Endothelial cell of umbilical vein (primary cell): ENCODE data around the gene COL5A1. TPM values are rescaled to one million over a fixed set of nuclear protein-coding genes. Genes with fewer than 3 reads are reported as not detected.

ENCODE experiments used
- BruUV-seq: library from RNA; stranded (reverse); fragments of 400-500 nt; replicated peaks from 2 replicates; lab custom pipeline; 2021; lab: Mats Ljungman, UMichigan
- CTCF ChIA-PET: fragments of 300-600, 350-600 bp; sonication (Branson Sonifier 250); formaldehyde crosslinking; loops from one replicate; lab custom pipeline; 2021; ENCODE audit warnings: antibody characterized with exemption, inconsistent platforms; lab: Charles Lee
- POLR2A ChIA-PET: fragments of 300-600, 350-600 bp; sonication (Branson Sonifier 250); formaldehyde crosslinking; loops from one replicate; lab custom pipeline; 2021; ENCODE audit warnings: antibody characterized with exemption, inconsistent platforms; lab: Charles Lee
- DNase-seq: peaks from one replicate; pipeline ENCODE4 v3.0.0-alpha.2; 2011; ENCODE audit warnings: low read depth, low spot score
- FAIRE-seq: peaks from 2 replicates; lab custom pipeline; 2011; peaks lifted over from hg19 to GRCh38; lab: Jason Lieb, UNC
- H2AFZ ChIP-seq: 2 replicates; pipeline ENCODE4 v1.6.0; 2012; ENCODE audit warnings: low read depth, low read length, control low read depth, inconsistent platforms
- H3K27ac ChIP-seq: 2 replicates; pipeline ENCODE4 v1.5.1; 2011; ENCODE audit warnings: low read depth, mild to moderate bottlenecking, control low read depth, low read length, moderate library complexity; ENCODE audit not compliant: insufficient read depth
- H3K27me3 ChIP-seq, 2 experiments: 2 replicates each; pipeline versions ENCODE4 v1.6.0 to v1.6.1; 2011; ENCODE audit warnings: low read length in 2 of 2, mixed read lengths in 1 of 2; ENCODE audit not compliant: control insufficient read depth in 2 of 2, insufficient read depth in 2 of 2
- H3K36me3 ChIP-seq, 2 experiments: 2 replicates in 1 of 2; 3 replicates in 1 of 2; pipeline ENCODE4 v1.5.1; 2011; ENCODE audit warnings: low read length in 2 of 2, mild to moderate bottlenecking in 1 of 2, moderate library complexity in 1 of 2; ENCODE audit not compliant: control insufficient read depth in 2 of 2, insufficient read depth in 2 of 2; ENCODE audit errors: extremely low read depth in 1 of 2
- H3K4me1 ChIP-seq: 3 replicates; pipeline ENCODE4 v1.5.1; 2011; ENCODE audit warnings: mild to moderate bottlenecking, low read length; ENCODE audit not compliant: control insufficient read depth, insufficient read depth; ENCODE audit errors: extremely low read depth
- H3K4me2 ChIP-seq: 2 replicates; pipeline ENCODE4 v1.6.1; 2011; ENCODE audit warnings: low read length, control low read depth, mixed read lengths; ENCODE audit not compliant: insufficient read depth
- H3K4me3 ChIP-seq, 3 experiments: fragments of 200-600 bp in 1 of 3; sonication (generic), shearing (Covaris generic) in 1 of 3; replicated peaks in 1 of 3; 2 replicates each; pipeline ENCODE4 v1.5.1; 2011 to 2016; ENCODE audit warnings: control low read depth in 3 of 3, low read length in 3 of 3, mild to moderate bottlenecking in 2 of 3, inconsistent platforms in 1 of 3, low read depth in 1 of 3, moderate library complexity in 1 of 3; ENCODE audit not compliant: insufficient read depth in 1 of 3
- H3K79me2 ChIP-seq: 2 replicates; pipeline ENCODE4 v1.6.0; 2012; ENCODE audit warnings: low read length, inconsistent platforms; ENCODE audit not compliant: control insufficient read depth, insufficient read depth
- H3K9ac ChIP-seq: replicated peaks from 2 replicates; pipeline ENCODE3; 2011; ENCODE audit warnings: low read length, control low read depth; ENCODE audit not compliant: insufficient read depth; ENCODE audit errors: extremely low read depth
- H3K9me1 ChIP-seq: replicated peaks from 3 replicates; pipeline ENCODE4 v1.6.0; 2011; ENCODE audit warnings: mild to moderate bottlenecking, low read length; ENCODE audit not compliant: control insufficient read depth, insufficient read depth; ENCODE audit errors: extremely low read depth
- H3K9me3 ChIP-seq: replicated peaks from 2 replicates; pipeline ENCODE4 v1.5.1; 2012; ENCODE audit warnings: low read length, inconsistent platforms; ENCODE audit not compliant: control insufficient read depth, insufficient read depth
- H4K20me1 ChIP-seq: replicated peaks from 2 replicates; pipeline ENCODE3; 2011; ENCODE audit warnings: mild to moderate bottlenecking, low read length; ENCODE audit not compliant: control insufficient read depth, insufficient read depth; ENCODE audit errors: extremely low read depth
- CTCF ChIP-seq, 2 donors: IDR thresholded peaks; 1 replicate in 1 of 2; 2 replicates in 1 of 2; pipeline ENCODE4 v1.5.1; 2011; ENCODE audit warnings: low read length in 2 of 2, mild to moderate bottlenecking in 2 of 2, moderate library complexity in 2 of 2, control low read depth in 1 of 2, inconsistent platforms in 1 of 2, low read depth in 1 of 2; ENCODE audit not compliant: insufficient read depth in 1 of 2; ENCODE audit errors: extremely low read depth in 1 of 2
- EZH2 ChIP-seq: IDR thresholded peaks from 2 replicates; pipeline ENCODE4 v1.6.1; 2012; ENCODE audit warnings: borderline replicate concordance, low read depth, mild to moderate bottlenecking, moderate library complexity, low read length, inconsistent platforms; ENCODE audit not compliant: severe bottlenecking
- FOS ChIP-seq: IDR thresholded peaks from 2 replicates; pipeline ENCODE4 v1.6.1; 2011; ENCODE audit warnings: mild to moderate bottlenecking, low read length, moderate library complexity, borderline replicate concordance; ENCODE audit not compliant: insufficient read depth
- GATA2 ChIP-seq: IDR thresholded peaks from 2 replicates; pipeline ENCODE4 v1.7.0; 2011; ENCODE audit warnings: low read depth, mild to moderate bottlenecking, moderate library complexity, mixed read lengths, low read length; ENCODE audit not compliant: insufficient read length, insufficient read depth
- JUN ChIP-seq: IDR thresholded peaks from 2 replicates; pipeline ENCODE4 v1.6.1; 2011; ENCODE audit warnings: borderline replicate concordance, low read depth; ENCODE audit not compliant: insufficient read length, insufficient read depth
- MAX ChIP-seq: IDR thresholded peaks from 2 replicates; pipeline ENCODE4 v1.6.1; 2011; ENCODE audit not compliant: insufficient read depth, insufficient read length
- MYC ChIP-seq: IDR thresholded peaks from one replicate; pipeline ENCODE4 v1.6.1; 2011; ENCODE audit warnings: mild to moderate bottlenecking, low read depth, low read length
- POLR2A ChIP-seq: IDR thresholded peaks from 2 replicates; pipeline ENCODE4 v1.6.1; 2012; ENCODE audit warnings: low read depth, mild to moderate bottlenecking, control low read depth, low read length
- POLR2AphosphoS5 ChIP-seq: IDR thresholded peaks from 2 replicates; pipeline ENCODE4 v1.6.1; 2012; ENCODE audit warnings: low read depth, mild to moderate bottlenecking, control low read depth, low read length, moderate library complexity; ENCODE audit not compliant: insufficient read depth
- dilution Hi-C: fragments of 300-500 bp; cut with MboI; formaldehyde crosslinking; loops from one replicate; pipeline ENCODE4 v1.15.0; 2019; ENCODE audit warnings: low sequenced_read_pairs; ENCODE audit not compliant: extremely low pct_ligation_motif_present
- intact Hi-C: fragments of 100-400 bp; cut with micrococcal nuclease; formaldehyde crosslinking; loops from one replicate; pipeline ENCODE4 v1.10.0; 2022
- polyA plus RNA-seq, 4 experiments: library from polyadenylated mRNA; depleted of rRNA in 3 of 4; stranded (reverse) in 3 of 4; unstranded in 1 of 4; fragments of >200 nt; gene quantifications; 2 replicates each; pipeline versions ENCODE4 v1.2.1 to v1.2.3, GENCODE V29; 2011 to 2012; ENCODE audit warnings: missing spikeins in 1 of 4
- total RNA-seq: library from RNA; stranded (reverse); gene quantifications from 2 replicates; pipeline ENCODE4 v1.2.3, GENCODE V29; 2021

COL5A1 gene
- total and polyA plus RNA-seq, 2 donors (not counting 3 experiments of a cell fraction or from before 2014, with no cell fraction given): 97.4 to 175 TPM

GRCh38 chr9:134631881-134632280 lies 9.7 kb upstream of the COL5A1 start:
- no peaks in the 10 kb centered on the region for H3K9me1 ChIP-seq
- no peak overlapping the region for H3K4me3 ChIP-seq
- no peak overlapping the region for H2AFZ ChIP-seq
- H3K27ac ChIP-seq: no peak overlapping the region
- ChIA-PET POLR2A (no interaction called here), CTCF (interaction anchor here (1.2 kb wide), 1 partner anchor 14 kb away, joined by 4 read pairs; no protein-coding TSS in a partner anchor)
- no peaks in the 10 kb centered on the region for H3K4me1 ChIP-seq
- intact Hi-C loops (no loop called here), dilution Hi-C loops (no loop called here)
- no peaks in the 10 kb centered on the region for H3K9me3 ChIP-seq
- TF ChIP-seq POLR2AphosphoS5: no peak
- no peak for TF ChIP-seq GATA2
- TF ChIP-seq POLR2A: no peak
- TF ChIP-seq FOS: no peak
- no peak for TF ChIP-seq CTCF (IDR thresholded peaks at IDR 0.05; ENCODE audit: extremely low read depth in 1 of 2, insufficient read depth in 1 of 2, low read depth in 1 of 2, low read length in 2 of 2)
- TF ChIP-seq EZH2: no peak
- TF ChIP-seq MYC: no peak
- TF ChIP-seq MAX: no peak
- no peak for TF ChIP-seq JUN
- H3K4me2 ChIP-seq: no peak overlapping the region
- H3K9ac ChIP-seq: no peak overlapping the region
- no TSS peak for BruUV-seq
- H3K36me3 ChIP-seq: no peaks in the 10 kb centered on the region
- FAIRE-seq: no peak
- H3K27me3 ChIP-seq: no peaks in the 10 kb centered on the region
- DNase-seq: no peak
- H3K79me2 ChIP-seq: no peaks in the 10 kb centered on the region
- no peaks in the 10 kb centered on the region for H4K20me1 ChIP-seq
